Measurements from ENCODE around the gene PCNX3.

DNA sequence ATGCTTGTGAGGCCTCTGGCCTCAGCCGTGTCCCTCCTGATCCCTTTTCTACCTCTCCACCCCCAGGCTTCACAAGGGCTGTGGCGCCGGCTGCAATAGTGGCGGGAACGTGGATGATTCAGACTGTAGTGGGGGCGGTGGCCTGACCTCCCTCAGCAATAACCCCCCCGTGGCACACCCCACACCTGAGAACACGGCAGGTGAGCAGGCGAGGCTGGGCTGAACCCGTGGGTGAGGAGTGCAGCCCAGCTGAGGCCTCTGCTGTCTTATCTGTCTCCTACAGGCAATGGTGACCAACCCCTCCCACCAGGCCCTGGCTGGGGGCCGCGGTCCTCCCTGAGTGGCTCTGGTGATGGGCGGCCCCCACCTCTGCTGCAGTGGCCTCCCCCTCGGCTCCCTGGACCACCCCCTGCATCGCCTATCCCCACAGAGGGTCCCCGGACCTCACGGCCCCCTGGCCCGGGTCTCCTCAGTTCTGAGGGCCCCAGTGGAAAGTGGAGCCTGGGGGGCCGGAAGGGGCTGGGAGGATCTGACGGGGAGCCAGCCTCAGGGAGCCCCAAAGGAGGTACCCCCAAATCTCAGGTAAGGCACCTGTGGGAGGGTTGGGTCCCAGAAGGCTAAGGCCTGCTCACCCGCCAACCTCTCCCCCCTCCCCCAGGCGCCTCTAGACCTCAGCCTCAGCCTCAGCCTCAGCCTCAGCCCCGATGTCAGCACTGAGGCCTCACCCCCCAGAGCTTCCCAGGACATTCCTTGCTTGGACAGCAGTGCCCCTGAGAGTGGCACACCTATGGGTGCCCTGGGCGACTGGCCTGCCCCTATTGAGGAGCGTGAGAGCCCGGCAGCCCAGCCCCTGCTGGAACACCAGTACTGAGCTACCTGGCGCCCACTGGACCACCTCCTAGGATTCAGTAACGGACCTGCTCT is 20.8 kb downstream of the PCNX3 start:
- TF ChIP-seq, protein P1, sequence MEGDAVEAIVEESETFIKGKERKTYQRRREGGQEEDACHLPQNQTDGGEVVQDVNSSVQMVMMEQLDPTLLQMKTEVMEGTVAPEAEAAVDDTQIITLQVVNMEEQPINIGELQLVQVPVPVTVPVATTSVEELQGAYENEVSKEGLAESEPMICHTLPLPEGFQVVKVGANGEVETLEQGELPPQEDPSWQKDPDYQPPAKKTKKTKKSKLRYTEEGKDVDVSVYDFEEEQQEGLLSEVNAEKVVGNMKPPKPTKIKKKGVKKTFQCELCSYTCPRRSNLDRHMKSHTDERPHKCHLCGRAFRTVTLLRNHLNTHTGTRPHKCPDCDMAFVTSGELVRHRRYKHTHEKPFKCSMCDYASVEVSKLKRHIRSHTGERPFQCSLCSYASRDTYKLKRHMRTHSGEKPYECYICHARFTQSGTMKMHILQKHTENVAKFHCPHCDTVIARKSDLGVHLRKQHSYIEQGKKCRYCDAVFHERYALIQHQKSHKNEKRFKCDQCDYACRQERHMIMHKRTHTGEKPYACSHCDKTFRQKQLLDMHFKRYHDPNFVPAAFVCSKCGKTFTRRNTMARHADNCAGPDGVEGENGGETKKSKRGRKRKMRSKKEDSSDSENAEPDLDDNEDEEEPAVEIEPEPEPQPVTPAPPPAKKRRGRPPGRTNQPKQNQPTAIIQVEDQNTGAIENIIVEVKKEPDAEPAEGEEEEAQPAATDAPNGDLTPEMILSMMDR (IDR thresholded peaks at IDR 0.05) = no peak
- TF ChIP-seq POLR2A (IDR thresholded peaks at IDR 0.05) (no peak), EP300 (IDR thresholded peaks at IDR 0.05) (no peak), POLR2AphosphoS5 (IDR thresholded peaks at IDR 0.05) (no peak)
